Measurements from ENCODE around the gene PRR33.

Gene PRR33

DNA sequence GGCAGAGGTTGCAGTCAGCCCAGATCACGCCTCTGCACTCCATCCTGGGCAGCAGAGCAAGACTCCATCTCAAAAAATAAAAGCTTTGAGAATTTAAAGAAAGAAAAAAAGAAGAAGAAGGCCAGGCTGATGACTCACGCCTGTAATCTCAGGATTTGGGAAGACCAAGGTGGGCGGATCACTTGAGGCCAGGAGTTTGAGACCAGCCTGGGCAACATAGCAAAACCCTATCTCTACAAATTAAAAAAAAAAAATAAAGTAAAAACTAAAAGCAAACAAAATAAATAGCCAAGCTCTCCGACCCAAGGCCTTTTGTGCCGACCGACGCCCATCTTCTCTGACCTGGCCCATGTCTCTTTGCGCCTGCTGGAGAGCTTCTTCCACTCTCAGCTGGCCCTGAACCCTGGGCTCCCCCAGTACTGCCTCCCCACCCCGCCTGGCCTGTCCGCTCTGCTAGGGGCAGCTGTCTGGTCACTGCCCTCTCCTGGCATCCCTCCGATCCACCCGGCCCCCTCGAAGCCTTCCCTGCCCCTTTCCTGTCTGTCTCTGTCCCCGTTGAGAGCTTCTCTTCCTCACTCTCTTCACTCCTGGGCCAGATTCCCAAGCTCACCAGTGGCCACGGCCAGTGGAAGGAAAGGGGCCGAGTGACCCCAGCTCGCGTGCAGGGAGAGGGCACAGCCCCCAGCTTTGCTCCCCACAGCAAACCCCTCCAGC lies 43.6 kb downstream of the PRR33 start:
- no peak for DNase-seq (ENCODE audit: low spot score)
- TF ChIP-seq, protein P1, sequence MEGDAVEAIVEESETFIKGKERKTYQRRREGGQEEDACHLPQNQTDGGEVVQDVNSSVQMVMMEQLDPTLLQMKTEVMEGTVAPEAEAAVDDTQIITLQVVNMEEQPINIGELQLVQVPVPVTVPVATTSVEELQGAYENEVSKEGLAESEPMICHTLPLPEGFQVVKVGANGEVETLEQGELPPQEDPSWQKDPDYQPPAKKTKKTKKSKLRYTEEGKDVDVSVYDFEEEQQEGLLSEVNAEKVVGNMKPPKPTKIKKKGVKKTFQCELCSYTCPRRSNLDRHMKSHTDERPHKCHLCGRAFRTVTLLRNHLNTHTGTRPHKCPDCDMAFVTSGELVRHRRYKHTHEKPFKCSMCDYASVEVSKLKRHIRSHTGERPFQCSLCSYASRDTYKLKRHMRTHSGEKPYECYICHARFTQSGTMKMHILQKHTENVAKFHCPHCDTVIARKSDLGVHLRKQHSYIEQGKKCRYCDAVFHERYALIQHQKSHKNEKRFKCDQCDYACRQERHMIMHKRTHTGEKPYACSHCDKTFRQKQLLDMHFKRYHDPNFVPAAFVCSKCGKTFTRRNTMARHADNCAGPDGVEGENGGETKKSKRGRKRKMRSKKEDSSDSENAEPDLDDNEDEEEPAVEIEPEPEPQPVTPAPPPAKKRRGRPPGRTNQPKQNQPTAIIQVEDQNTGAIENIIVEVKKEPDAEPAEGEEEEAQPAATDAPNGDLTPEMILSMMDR (IDR thresholded peaks at IDR 0.05): no peak
- H3K4me3 ChIP-seq: no peak overlapping the region
- H3K27ac ChIP-seq: no peak overlapping the region

GRCh38 chr11:1847006-1847735 lies 44.5 kb downstream of the PRR33 start:
- H3K27ac ChIP-seq: no peak overlapping the region
- TF ChIP-seq, protein P1 (IDR thresholded peaks at IDR 0.05): no peak
- no peak for DNase-seq (ENCODE audit: low spot score)
- no peak overlapping the region for H3K4me3 ChIP-seq

DNA sequence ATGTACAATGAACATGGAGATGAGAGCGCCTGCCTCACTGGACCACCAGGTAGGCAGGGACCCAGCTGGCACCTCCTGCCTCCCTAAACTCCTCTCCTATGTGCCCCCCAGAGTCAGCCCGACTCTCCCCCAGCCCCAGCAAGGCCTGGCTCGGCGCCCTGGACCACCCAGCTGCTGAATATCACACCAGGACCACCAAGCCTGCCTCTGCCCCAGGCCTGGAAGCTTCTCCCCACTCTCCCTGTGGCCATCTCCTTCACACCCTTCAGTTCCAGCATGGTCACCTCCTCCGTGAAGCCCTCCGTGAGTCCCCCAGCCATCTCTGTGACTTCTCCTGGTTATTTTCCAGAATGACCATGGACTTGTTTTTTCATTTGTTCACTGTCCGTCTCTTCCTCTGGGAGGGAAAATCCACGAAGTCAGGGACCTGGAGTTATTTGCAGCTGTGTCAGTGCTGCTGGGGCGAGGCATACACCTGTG lies 45.2 kb downstream of the PRR33 start:
- TF ChIP-seq, protein P1 (IDR thresholded peaks at IDR 0.05): no peak
- no peak overlapping the region for H3K4me3 ChIP-seq
- no peak for DNase-seq (ENCODE audit: low spot score)
- H3K27ac ChIP-seq: no peak overlapping the region

DNA sequence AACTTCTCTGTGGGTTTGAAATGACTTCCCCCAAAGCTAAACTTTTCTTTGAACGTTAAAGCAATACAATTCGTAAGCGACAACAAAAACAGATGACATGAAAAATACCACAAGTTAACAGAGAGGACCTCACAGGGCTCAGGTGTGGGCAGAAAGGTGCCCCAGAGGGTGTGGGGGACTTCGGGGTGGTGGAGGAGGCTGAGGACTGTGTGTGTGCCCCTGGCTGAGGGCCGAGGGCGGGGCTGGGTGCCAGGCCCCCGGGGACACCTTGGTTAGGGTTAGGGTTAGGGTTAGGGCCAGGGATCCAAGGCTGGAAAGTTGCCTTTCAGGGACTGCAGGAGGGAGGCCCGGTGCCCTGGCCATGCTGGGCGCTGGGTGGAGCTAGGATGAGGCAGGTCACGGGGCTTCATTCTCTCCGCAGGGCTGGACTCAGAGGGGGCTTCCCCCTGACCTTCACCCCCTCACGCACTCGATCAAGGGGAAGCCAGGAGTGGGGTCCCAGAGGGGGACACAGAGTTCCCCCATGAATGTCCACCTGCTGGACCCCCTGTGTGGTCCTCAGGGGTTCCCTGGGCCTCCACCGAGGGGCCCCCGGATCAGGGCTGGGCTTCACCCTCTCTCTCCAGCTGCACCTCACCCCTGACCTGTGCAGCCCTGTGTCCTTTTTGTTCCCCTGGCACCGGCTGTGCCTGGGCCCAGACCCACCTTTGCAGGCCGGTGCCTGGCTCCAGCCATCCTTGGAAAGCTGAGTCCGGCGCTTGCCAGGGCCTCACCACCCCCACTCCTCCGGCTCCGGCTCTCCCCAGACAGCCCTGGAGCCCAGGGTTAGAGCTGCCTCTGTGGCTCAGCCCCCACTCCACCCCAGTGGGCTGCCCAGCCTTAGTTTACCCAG lies 45.9 kb downstream of the PRR33 start:
- DNase-seq (ENCODE audit: low spot score): no peak
- TF ChIP-seq, protein P1 (IDR thresholded peaks at IDR 0.05): no peak
- no peak overlapping the region for H3K27ac ChIP-seq
- no peak overlapping the region for H3K4me3 ChIP-seq

DNA sequence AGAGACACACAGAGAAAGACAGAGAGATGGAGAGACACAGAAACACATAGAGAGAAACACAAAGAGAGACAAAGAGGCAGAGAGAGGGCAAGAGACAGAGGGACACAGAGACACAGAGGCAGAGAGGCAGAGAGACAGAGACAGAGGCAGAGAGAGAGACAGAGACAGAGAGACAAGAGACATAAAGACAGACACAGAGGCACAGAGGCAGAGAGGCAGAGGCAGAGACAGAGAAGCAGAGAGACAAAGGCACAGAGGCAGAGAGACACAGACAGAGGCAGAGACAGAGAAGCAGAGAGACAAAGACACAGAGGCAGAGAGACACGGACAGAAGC lies 46.6 kb downstream of the PRR33 start:
- TF ChIP-seq, protein P1 (IDR thresholded peaks at IDR 0.05): no peak
- no peak for DNase-seq (ENCODE audit: low spot score)
- no peak overlapping the region for H3K27ac ChIP-seq
- H3K4me3 ChIP-seq: no peak overlapping the region

DNA sequence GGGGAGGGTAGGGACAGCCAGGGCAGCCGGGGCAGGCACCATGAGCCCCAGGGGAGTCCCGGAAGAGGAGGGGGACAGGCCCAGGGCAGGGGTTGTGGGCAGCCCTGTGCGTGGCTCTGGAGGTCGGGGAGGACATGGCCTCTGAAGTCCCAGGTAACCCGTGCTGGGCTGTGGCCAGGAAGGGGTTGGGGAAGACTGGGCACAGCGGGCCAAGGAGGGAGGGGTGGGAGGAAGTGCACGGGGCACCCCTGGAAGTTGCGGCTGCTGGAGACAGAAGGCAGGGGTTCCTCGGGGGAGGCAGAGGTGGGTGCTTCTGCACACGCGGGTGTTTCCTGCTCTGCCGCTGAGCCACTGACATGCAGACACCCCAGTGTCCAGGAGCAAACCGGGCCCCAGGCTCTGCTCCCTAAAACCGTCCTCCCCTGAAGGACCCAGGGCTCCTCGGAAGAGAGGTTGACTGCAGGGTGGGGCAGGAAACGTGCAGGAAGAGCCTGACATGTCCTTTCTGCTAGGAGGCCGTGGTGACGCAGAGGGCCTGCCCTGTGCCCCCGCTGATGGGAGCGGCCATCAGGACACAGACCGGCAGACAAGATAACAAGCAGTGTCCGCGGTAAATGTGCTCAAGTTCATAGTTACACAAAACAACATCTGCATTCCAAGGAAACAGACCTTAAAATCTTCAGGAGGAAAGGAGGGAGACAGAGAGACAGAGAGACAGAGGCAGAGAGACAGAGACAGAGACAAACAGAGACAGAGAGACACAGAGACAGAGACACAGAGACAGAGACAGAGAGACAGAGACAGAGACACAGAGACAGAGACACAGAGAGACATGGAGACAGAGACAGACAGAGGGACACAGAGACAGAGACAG lies 47.2 kb downstream of the PRR33 start:
- DNase-seq (ENCODE audit: low spot score): no peak
- Histone ChIP-seq H3K27ac (peak overlapping the region in 1 of 2 donors; percentile 37), H3K4me3 (no peak overlapping the region)
- TF ChIP-seq, protein P1 (IDR thresholded peaks at IDR 0.05): no peak
